ENCODE results near the gene CRISP2.

GRCh38 chr6:49675816-49676215, 37.5 kb downstream of the CRISP2 start:
- TF ChIP-seq CTCF (IDR thresholded peaks at IDR 0.05) (no peak), POLR2A (IDR thresholded peaks at IDR 0.05) (no peak)

All from Peyer's patch (tissue), 4 donors.